Mammary epithelial cell (primary cell): ENCODE data around the gene SSR4.

ENCODE experiments used
- EZH2 ChIP-seq: IDR thresholded peaks from 2 replicates; pipeline ENCODE4 v1.6.1; 2012; ENCODE audit warnings: low read length, inconsistent platforms, borderline replicate concordance
- TF ChIP-seq, protein P1 (sequence below), 2 donors: IDR thresholded peaks in 1 of 2; conservative IDR thresholded peaks in 1 of 2; 2 replicates each; pipeline ENCODE4 v1.5.1; 2011 to 2012; ENCODE audit warnings: inconsistent platforms in 2 of 2, low read length in 2 of 2, mild to moderate bottlenecking in 2 of 2, control low read depth in 1 of 2, low read depth in 1 of 2; ENCODE audit not compliant: insufficient read depth in 1 of 2; ENCODE audit errors: extremely low read depth in 1 of 2

DNA sequence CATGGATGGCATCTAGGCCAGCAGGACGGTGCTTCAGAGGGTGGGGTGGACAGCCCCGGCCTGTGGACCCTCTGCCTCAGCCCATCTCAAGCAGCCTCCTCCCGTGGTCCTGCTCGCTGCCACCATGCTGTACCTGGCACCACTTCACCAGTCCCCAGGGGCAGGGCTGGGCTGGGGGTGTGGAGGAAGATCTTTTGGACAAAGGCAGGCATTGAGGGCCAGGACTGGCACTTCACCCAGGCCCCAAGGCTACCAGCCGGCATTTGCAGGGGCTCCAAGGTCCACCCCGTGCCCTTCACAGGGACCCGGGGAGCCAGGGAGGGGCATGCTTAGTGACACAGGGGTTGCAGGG, 29.7 kb upstream of the SSR4 start:
- TF ChIP-seq, protein P1, sequence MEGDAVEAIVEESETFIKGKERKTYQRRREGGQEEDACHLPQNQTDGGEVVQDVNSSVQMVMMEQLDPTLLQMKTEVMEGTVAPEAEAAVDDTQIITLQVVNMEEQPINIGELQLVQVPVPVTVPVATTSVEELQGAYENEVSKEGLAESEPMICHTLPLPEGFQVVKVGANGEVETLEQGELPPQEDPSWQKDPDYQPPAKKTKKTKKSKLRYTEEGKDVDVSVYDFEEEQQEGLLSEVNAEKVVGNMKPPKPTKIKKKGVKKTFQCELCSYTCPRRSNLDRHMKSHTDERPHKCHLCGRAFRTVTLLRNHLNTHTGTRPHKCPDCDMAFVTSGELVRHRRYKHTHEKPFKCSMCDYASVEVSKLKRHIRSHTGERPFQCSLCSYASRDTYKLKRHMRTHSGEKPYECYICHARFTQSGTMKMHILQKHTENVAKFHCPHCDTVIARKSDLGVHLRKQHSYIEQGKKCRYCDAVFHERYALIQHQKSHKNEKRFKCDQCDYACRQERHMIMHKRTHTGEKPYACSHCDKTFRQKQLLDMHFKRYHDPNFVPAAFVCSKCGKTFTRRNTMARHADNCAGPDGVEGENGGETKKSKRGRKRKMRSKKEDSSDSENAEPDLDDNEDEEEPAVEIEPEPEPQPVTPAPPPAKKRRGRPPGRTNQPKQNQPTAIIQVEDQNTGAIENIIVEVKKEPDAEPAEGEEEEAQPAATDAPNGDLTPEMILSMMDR (conservative IDR thresholded peaks at IDR 0.05 in 1 of 2, IDR thresholded peaks at IDR 0.05 in 1 of 2; ENCODE audit: extremely low read depth in 1 of 2, insufficient read depth in 1 of 2, low read depth in 1 of 2, low read length in 2 of 2) = no peak
- TF ChIP-seq EZH2 = no peak
